IMR-90 (cell line): ENCODE results near the gene ADISSP. TPM values are rescaled to one million over a fixed set of nuclear protein-coding genes. Genes with fewer than 3 reads are reported as not detected.

Source experiments
- ATAC-seq: fragments of 200-7000 bp; cut with Tn5 transposase; 2 replicates; pipeline ENCODE4 v1.9.1; 2020; ENCODE audit warnings: low read depth, mild to moderate bottlenecking, moderate library complexity
- BruUV-seq: library from RNA; stranded (reverse); fragments of 400-500 nt; replicated peaks from 2 replicates; lab custom pipeline; 2021; lab: Mats Ljungman, UMichigan
- CTCF ChIA-PET: fragments of 300-600 bp; formaldehyde crosslinking; extraction: SDS; loops from one replicate; lab custom pipeline; 2021; ENCODE audit warnings: antibody characterized with exemption; lab: Yijun Ruan, JAX
- POLR2A ChIA-PET: fragments of 300-600 bp; sonication (Branson Sonifier 250); formaldehyde crosslinking; loops from one replicate; lab custom pipeline; 2022; ENCODE audit warnings: antibody characterized with exemption; ENCODE audit not compliant: unreplicated experiment; lab: Charles Lee
- DNase-seq: peaks from one replicate; pipeline ENCODE4 v3.0.0; 2013
- H2AFZ ChIP-seq: replicated peaks from 2 replicates; pipeline ENCODE3; 2013; ENCODE audit warnings: low read length, mild to moderate bottlenecking; ENCODE audit not compliant: poor library complexity
- H2AK5ac ChIP-seq: 2 replicates; pipeline ENCODE4 v1.6.1; 2013; ENCODE audit warnings: low read depth, low read length, inconsistent platforms
- H2AK9ac ChIP-seq: replicated peaks from 2 replicates; pipeline ENCODE3; 2013; ENCODE audit warnings: mild to moderate bottlenecking, low read depth, low read length, moderate library complexity; ENCODE audit not compliant: poor library complexity
- H2BK120ac ChIP-seq: 2 replicates; pipeline ENCODE4 v1.6.1; 2013; ENCODE audit warnings: low read depth, low read length, inconsistent platforms
- H2BK15ac ChIP-seq: 3 replicates; pipeline ENCODE4 v1.6.1; 2013; ENCODE audit warnings: low read depth, low read length, inconsistent platforms
- H2BK20ac ChIP-seq: 2 replicates; pipeline ENCODE4 v1.6.1; 2013; ENCODE audit warnings: low read depth, mild to moderate bottlenecking, inconsistent platforms, low read length, moderate library complexity
- H2BK5ac ChIP-seq: 2 replicates; pipeline ENCODE4 v1.6.1; 2013; ENCODE audit warnings: mild to moderate bottlenecking, low read depth, low read length, inconsistent platforms; ENCODE audit not compliant: poor library complexity, severe bottlenecking
- H3K14ac ChIP-seq: replicated peaks from 2 replicates; pipeline ENCODE4 v1.6.1; 2013; ENCODE audit warnings: low read depth, low read length, inconsistent platforms
- H3K18ac ChIP-seq: 2 replicates; pipeline ENCODE4 v1.6.1; 2013; ENCODE audit warnings: low read depth, low read length, control low read depth
- H3K23ac ChIP-seq: 2 replicates; pipeline ENCODE4 v1.6.1; 2013; ENCODE audit warnings: low read depth, low read length, inconsistent platforms
- H3K27ac ChIP-seq: 2 replicates; pipeline ENCODE4 v1.5.1; 2013; ENCODE audit warnings: mild to moderate bottlenecking, control low read depth, low read length; ENCODE audit not compliant: insufficient read depth
- H3K27me3 ChIP-seq: 2 replicates; pipeline ENCODE4 v1.6.1; 2013; ENCODE audit warnings: low read length; ENCODE audit not compliant: control insufficient read depth, insufficient read depth
- H3K36me3 ChIP-seq: 2 replicates; pipeline ENCODE4 v1.6.1; 2013; ENCODE audit warnings: low read length, mixed read lengths; ENCODE audit not compliant: control insufficient read depth, insufficient read depth
- H3K4ac ChIP-seq: 2 replicates; pipeline ENCODE4 v1.6.1; 2013; ENCODE audit warnings: low read depth, low read length, inconsistent platforms
- H3K4me1 ChIP-seq: 2 replicates; pipeline ENCODE4 v1.6.1; 2013; ENCODE audit warnings: low read length, mixed read lengths; ENCODE audit not compliant: control insufficient read depth, insufficient read depth
- H3K4me2 ChIP-seq: 2 replicates; pipeline ENCODE4 v1.6.1; 2013; ENCODE audit warnings: low read depth, mild to moderate bottlenecking, control low read depth, low read length, moderate library complexity
- H3K4me3 ChIP-seq: 2 replicates; pipeline ENCODE4 v1.5.1; 2013; ENCODE audit warnings: low read depth, mild to moderate bottlenecking, control low read depth, low read length, moderate library complexity; ENCODE audit not compliant: insufficient read depth
- H3K56ac ChIP-seq: 2 replicates; pipeline ENCODE4 v1.6.1; 2013; ENCODE audit warnings: low read length, inconsistent platforms; ENCODE audit not compliant: insufficient read depth; ENCODE audit errors: extremely low read depth
- H3K79me1 ChIP-seq, 2 experiments: 2 replicates each; pipeline ENCODE4 v1.6.1; 2013; ENCODE audit warnings: low read length in 2 of 2, inconsistent platforms in 1 of 2, low read depth in 1 of 2
- H3K9ac ChIP-seq: 2 replicates; pipeline ENCODE4 v1.6.1; 2013; ENCODE audit warnings: low read depth, low read length, control low read depth
- H3K9me1 ChIP-seq: 2 replicates; pipeline ENCODE4 v1.6.1; 2013; ENCODE audit warnings: low read length, inconsistent platforms; ENCODE audit not compliant: insufficient read depth
- H3K9me3 ChIP-seq: 2 replicates; pipeline ENCODE4 v1.6.1; 2013; ENCODE audit warnings: low read length; ENCODE audit not compliant: control insufficient read depth, insufficient read depth
- H4K20me1 ChIP-seq: 2 replicates; pipeline ENCODE4 v1.6.1; 2013; ENCODE audit warnings: low read length, inconsistent platforms; ENCODE audit not compliant: insufficient read depth
- H4K5ac ChIP-seq: 2 replicates; pipeline ENCODE4 v1.6.1; 2013; ENCODE audit warnings: mild to moderate bottlenecking, low read depth, low read length, control low read depth
- H4K8ac ChIP-seq, 2 experiments: 2 replicates each; pipeline ENCODE4 v1.6.1; 2013; ENCODE audit warnings: low read depth in 2 of 2, low read length in 2 of 2, control low read depth in 1 of 2, inconsistent platforms in 1 of 2
- H4K91ac ChIP-seq: 2 replicates; pipeline ENCODE4 v1.6.1; 2013; ENCODE audit warnings: low read depth, low read length, inconsistent platforms; ENCODE audit not compliant: insufficient read depth
- BHLHE40 ChIP-seq: fragments of 150-350 bp; IDR thresholded peaks from 2 replicates; pipeline ENCODE4 v1.6.1; 2016; ENCODE audit warnings: mild to moderate bottlenecking, low read depth, low read length
- CHD1 ChIP-seq: IDR thresholded peaks from 2 replicates; pipeline ENCODE4 v1.6.1; 2012; ENCODE audit warnings: low read depth, low read length, improper control_type of control experiment
- ELK1 ChIP-seq: fragments of 150-350 bp; IDR thresholded peaks from 2 replicates; pipeline ENCODE4 v1.6.1; 2016; ENCODE audit warnings: low read depth, mild to moderate bottlenecking, low read length, moderate library complexity, borderline replicate concordance
- FOS ChIP-seq: fragments of 150-350 bp; IDR thresholded peaks from 2 replicates; pipeline ENCODE4 v1.6.1; 2016; ENCODE audit warnings: low read depth, low read length
- MAFK ChIP-seq: IDR thresholded peaks from 2 replicates; pipeline ENCODE4 v1.6.1; 2012; ENCODE audit warnings: low read depth, low read length, improper control_type of control experiment
- MAZ ChIP-seq: IDR thresholded peaks from 2 replicates; pipeline ENCODE4 v1.6.1; 2012; ENCODE audit warnings: low read depth, mild to moderate bottlenecking, low read length, improper control_type of control experiment, moderate library complexity, borderline replicate concordance
- MXI1 ChIP-seq: IDR thresholded peaks from 2 replicates; pipeline ENCODE4 v1.6.1; 2012; ENCODE audit warnings: low read depth, mild to moderate bottlenecking, low read length, moderate library complexity, borderline replicate concordance
- NFE2L2 ChIP-seq: fragments of 150-350 bp; IDR thresholded peaks from 2 replicates; pipeline ENCODE4 v1.6.1; 2016; ENCODE audit warnings: low read depth, mild to moderate bottlenecking, low read length
- POLR2A ChIP-seq: IDR thresholded peaks from 2 replicates; pipeline ENCODE4 v1.6.1; 2012; ENCODE audit warnings: mild to moderate bottlenecking, low read depth, low read length
- RAD21 ChIP-seq: IDR thresholded peaks from 2 replicates; pipeline ENCODE4 v1.6.1; 2012; ENCODE audit warnings: low read length, improper control_type of control experiment
- RCOR1 ChIP-seq: IDR thresholded peaks from 2 replicates; pipeline ENCODE4 v1.6.1; 2012; ENCODE audit warnings: mild to moderate bottlenecking, low read length, improper control_type of control experiment; ENCODE audit not compliant: insufficient replicate concordance
- RFX5 ChIP-seq: IDR thresholded peaks from 2 replicates; pipeline ENCODE4 v1.8.0; 2012; ENCODE audit warnings: low read depth, mild to moderate bottlenecking, low read length, moderate library complexity
- SMC3 ChIP-seq: fragments of 150-350 bp; IDR thresholded peaks from 2 replicates; pipeline ENCODE4 v1.6.1; 2016; ENCODE audit warnings: low read depth, mild to moderate bottlenecking, antibody characterized with exemption, low read length, moderate library complexity
- USF2 ChIP-seq: fragments of 150-350 bp; IDR thresholded peaks from 2 replicates; pipeline ENCODE4 v1.6.1; 2017; ENCODE audit warnings: mild to moderate bottlenecking, antibody characterized with exemption, low read length, low read depth
- WGBS, 2 experiments: methylation state at CpG; one replicate each; pipeline versions ENCODE4 v1.1.5 to v1.1.7; 2013; ENCODE audit warnings: missing lambda C conversion rate in 2 of 2; ENCODE audit not compliant: insufficient read length in 1 of 2; ENCODE audit errors: extremely low coverage in 2 of 2; 5-methylcytosine and 5-hydroxymethylcytosine counted together
- dilution Hi-C: fragments of 300-500 bp; cut with HindIII; formaldehyde crosslinking; loops from one replicate; pipeline ENCODE4 v1.14.3; 2018; ENCODE audit warnings: low sequenced_read_pairs; ENCODE audit not compliant: unreplicated experiment
- in situ Hi-C: fragments of 300-500 bp; cut with MboI; formaldehyde crosslinking; loops from 3 replicates; pipeline ENCODE4 v1.14.3; 2019; ENCODE audit warnings: low sequenced_read_pairs, inconsistent platforms, mixed read lengths
- intact Hi-C: fragments of 100-400 bp; cut with micrococcal nuclease; formaldehyde crosslinking; loops from 2 replicates; pipeline ENCODE4 v1.10.0; 2022
- polyA plus RNA-seq, 3 experiments: library from polyadenylated mRNA; depleted of rRNA; stranded (reverse); fragments of >200 nt; gene quantifications; 2 replicates each; pipeline ENCODE4 v1.2.3, GENCODE V29; 2012; ENCODE audit warnings: low replicate concordance in 1 of 3
- total RNA-seq: library from RNA; depleted of rRNA; stranded (reverse); fragments of >200 nt; gene quantifications from 2 replicates; pipeline ENCODE4 v1.2.3, GENCODE V29; 2012
- TF ChIP-seq, protein P1 (sequence below): conservative IDR thresholded peaks from 2 replicates; pipeline ENCODE4 v1.5.1; 2012; ENCODE audit warnings: mild to moderate bottlenecking, low read depth, low read length, improper control_type of control experiment

ADISSP gene
- total and polyA plus RNA-seq, 2 of the 4 experiments (the other 2 are of a cell fraction): 31.9 to 58.2 TPM

GRCh38 chr20:3766422-3767109, 987 bp downstream of the ADISSP start:
- H2BK20ac ChIP-seq: no peak overlapping the region
- no CpG with 5 or more reads among the region's 9 CpGs for WGBS, 2 experiments
- peak overlapping the region; percentile 47 for H3K4ac ChIP-seq
- peak overlapping the region; percentile 96 for H2AFZ ChIP-seq
- in situ Hi-C loops: no loop called here
- H4K91ac ChIP-seq: no peak overlapping the region
- H2AK5ac ChIP-seq: peak overlapping the region; percentile 76; the same call in 1 of the 2 replicates
- no peak overlapping the region for H2BK5ac ChIP-seq
- no peak overlapping the region for H3K27ac ChIP-seq
- DNase-seq (no peak), ATAC-seq (no peak)
- H3K14ac ChIP-seq: no peak overlapping the region; the same call in 1 of the 2 replicates
- no peaks in the 10 kb centered on the region for H3K9me3 ChIP-seq
- H3K4me2 ChIP-seq: peak overlapping the region; percentile 99
- dilution Hi-C loops: no loop called here
- no peak overlapping the region for H2BK120ac ChIP-seq
- peak overlapping the region; percentile 94 for H2AK9ac ChIP-seq
- intact Hi-C loops: loop anchor here (5.0 kb wide), 1 partner anchor 89 kb away; no protein-coding TSS in a partner anchor
- no peak overlapping the region for H3K56ac ChIP-seq
- BruUV-seq: no TSS peak
- H4K8ac ChIP-seq: peak overlapping the region; percentile 31 to 39; a peak in 2 of 4 replicates
- H3K9me1 ChIP-seq: no peaks in the 10 kb centered on the region; the same call in 1 of the 2 replicates
- peak overlapping the region; percentile 63 for H3K4me3 ChIP-seq
- H3K27me3 ChIP-seq: no peaks in the 10 kb centered on the region
- H3K36me3 ChIP-seq: no peaks in the 10 kb centered on the region
- peak overlapping the region; percentile 71 for H3K9ac ChIP-seq
- H2BK15ac ChIP-seq: no peak overlapping the region
- H3K18ac ChIP-seq: no peak overlapping the region
- H3K4me1 ChIP-seq: peaks cover 11% of the 10 kb centered on the region
- H3K79me1 ChIP-seq: peaks cover 15 to 30% of the 10 kb centered on the region in 2 experiments
- CTCF ChIA-PET: no interaction called here
- POLR2A ChIA-PET: no interaction called here
- peak overlapping the region; percentile 68; the same call in 1 of the 2 replicates for H3K23ac ChIP-seq
- H4K5ac ChIP-seq: no peak overlapping the region
- no peaks in the 10 kb centered on the region; the same call in 1 of the 2 replicates for H4K20me1 ChIP-seq
- TF ChIP-seq MAFK (no peak), BHLHE40 (no peak), POLR2A (no peak), NFE2L2 (no peak), RFX5 (no peak), ELK1 (no peak), FOS (no peak), MXI1 (no peak), USF2 (no peak), SMC3 (no peak), CHD1 (no peak), MAZ (no peak), RAD21 (no peak), RCOR1 (no peak)
- TF ChIP-seq, protein P1, sequence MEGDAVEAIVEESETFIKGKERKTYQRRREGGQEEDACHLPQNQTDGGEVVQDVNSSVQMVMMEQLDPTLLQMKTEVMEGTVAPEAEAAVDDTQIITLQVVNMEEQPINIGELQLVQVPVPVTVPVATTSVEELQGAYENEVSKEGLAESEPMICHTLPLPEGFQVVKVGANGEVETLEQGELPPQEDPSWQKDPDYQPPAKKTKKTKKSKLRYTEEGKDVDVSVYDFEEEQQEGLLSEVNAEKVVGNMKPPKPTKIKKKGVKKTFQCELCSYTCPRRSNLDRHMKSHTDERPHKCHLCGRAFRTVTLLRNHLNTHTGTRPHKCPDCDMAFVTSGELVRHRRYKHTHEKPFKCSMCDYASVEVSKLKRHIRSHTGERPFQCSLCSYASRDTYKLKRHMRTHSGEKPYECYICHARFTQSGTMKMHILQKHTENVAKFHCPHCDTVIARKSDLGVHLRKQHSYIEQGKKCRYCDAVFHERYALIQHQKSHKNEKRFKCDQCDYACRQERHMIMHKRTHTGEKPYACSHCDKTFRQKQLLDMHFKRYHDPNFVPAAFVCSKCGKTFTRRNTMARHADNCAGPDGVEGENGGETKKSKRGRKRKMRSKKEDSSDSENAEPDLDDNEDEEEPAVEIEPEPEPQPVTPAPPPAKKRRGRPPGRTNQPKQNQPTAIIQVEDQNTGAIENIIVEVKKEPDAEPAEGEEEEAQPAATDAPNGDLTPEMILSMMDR: no peak
